K562 (cell line): ENCODE measurements around the gene HNRNPD. TPM values are rescaled to one million over a fixed set of nuclear protein-coding genes. Genes with fewer than 3 reads are reported as not detected.

Experiments
- ATAC-seq: fragments of 200-7000 bp; cut with Tn5 transposase; 3 replicates; pipeline ENCODE4 v1.9.1; 2020; ENCODE audit warnings: moderate library complexity
- BruUV-seq: library from RNA; stranded (reverse); fragments of 400-500 nt; replicated peaks from 2 replicates; lab custom pipeline; 2021; lab: Mats Ljungman, UMichigan
- CTCF ChIA-PET: fragments of 300-600 bp; formaldehyde crosslinking; extraction: SDS; loops from one replicate; lab custom pipeline; 2021; ENCODE audit warnings: low intra/inter-chr PET ratio; lab: Yijun Ruan, JAX
- POLR2A ChIA-PET: fragments of 300-600, 350-650 bp; sonication (Branson Sonifier 250); formaldehyde crosslinking; extraction: SDS; loops from one replicate; lab custom pipeline; 2021; ENCODE audit warnings: antibody characterized with exemption, inconsistent platforms; lab: Yijun Ruan, JAX
- DNase-seq, 4 experiments: peaks; one replicate each; pipeline versions ENCODE4 v3.0.0 to v3.0.0-alpha.2; 2011 to 2018; ENCODE audit warnings: low spot score in 3 of 4, mixed read lengths in 3 of 4; ENCODE audit errors: extremely low read depth in 1 of 4
- FAIRE-seq: peaks from 2 replicates; lab custom pipeline; 2011; peaks lifted over from hg19 to GRCh38; lab: Jason Lieb, UNC
- H2AFZ ChIP-seq: 2 replicates; pipeline ENCODE4 v1.6.0; 2011; ENCODE audit warnings: low read depth, low read length, control low read depth, inconsistent platforms
- H3K27ac ChIP-seq: fragments of 200-600 bp; 3 replicates; pipeline ENCODE4 v1.8.0; 2011; ENCODE audit warnings: low read depth, mild to moderate bottlenecking, control low read depth, inconsistent platforms, low read length, moderate library complexity, mixed read lengths; ENCODE audit errors: extremely low read depth
- H3K27me3 ChIP-seq, 2 experiments: fragments of 300-600 bp in 1 of 2; 2 replicates in 1 of 2; 3 replicates in 1 of 2; pipeline versions ENCODE4 v1.6.0 to v1.8.0; 2011; ENCODE audit warnings: inconsistent platforms in 2 of 2, low read length in 2 of 2, mild to moderate bottlenecking in 1 of 2, mixed read lengths in 1 of 2, moderate library complexity in 1 of 2; ENCODE audit not compliant: control insufficient read depth in 2 of 2, insufficient read depth in 2 of 2
- H3K36me3 ChIP-seq: fragments of 300-600 bp; 3 replicates; pipeline ENCODE4 v1.8.0; 2011; ENCODE audit warnings: mild to moderate bottlenecking, low read length, inconsistent platforms; ENCODE audit not compliant: control insufficient read depth, insufficient read depth
- H3K4me1 ChIP-seq, 2 experiments: fragments of 200-600 bp in 1 of 2; replicated peaks in 1 of 2; 2 replicates in 1 of 2; 3 replicates in 1 of 2; pipeline versions ENCODE4 v1.5.1 to v1.8.0; 2011; ENCODE audit warnings: inconsistent platforms in 2 of 2, low read length in 2 of 2, mild to moderate bottlenecking in 1 of 2, mixed read lengths in 1 of 2, moderate library complexity in 1 of 2; ENCODE audit not compliant: control insufficient read depth in 2 of 2, insufficient read depth in 2 of 2
- H3K4me2 ChIP-seq: 2 replicates; pipeline ENCODE4 v1.6.1; 2011; ENCODE audit warnings: low read length, control low read depth, inconsistent platforms, mixed read lengths; ENCODE audit not compliant: insufficient read depth
- H3K4me3 ChIP-seq: fragments of 200-600 bp; sonication (generic), shearing (Covaris generic); 2 replicates; pipeline ENCODE4 v1.5.1; 2016; ENCODE audit warnings: control low read depth, inconsistent platforms
- H3K79me2 ChIP-seq: fragments of 200-600 bp; 3 replicates; pipeline ENCODE4 v1.8.0; 2011; ENCODE audit warnings: low read length, inconsistent platforms; ENCODE audit not compliant: control insufficient read depth, insufficient read depth
- H3K9ac ChIP-seq, 2 experiments: 2 replicates each; pipeline versions ENCODE4 v1.6.0 to v1.6.1; 2011; ENCODE audit warnings: low read depth in 2 of 2, low read length in 2 of 2, control low read depth in 1 of 2, inconsistent platforms in 1 of 2, mild to moderate bottlenecking in 1 of 2, mixed read lengths in 1 of 2; ENCODE audit not compliant: insufficient read depth in 1 of 2
- H3K9me1 ChIP-seq: one replicate; pipeline ENCODE4 v1.6.0; 2011; ENCODE audit warnings: inconsistent platforms, mild to moderate bottlenecking, low read length, moderate library complexity; ENCODE audit not compliant: control insufficient read depth, insufficient read depth
- H3K9me3 ChIP-seq: replicated peaks from 2 replicates; pipeline ENCODE4 v1.5.1; 2011; ENCODE audit warnings: low read depth, low read length, inconsistent platforms; ENCODE audit not compliant: control insufficient read depth, insufficient read depth
- H4K20me1 ChIP-seq: replicated peaks from 2 replicates; pipeline ENCODE4 v1.6.1; 2011; ENCODE audit warnings: low read length, inconsistent platforms, mixed read lengths; ENCODE audit not compliant: control insufficient read depth, insufficient read depth
- ARID3A ChIP-seq: IDR thresholded peaks from 2 replicates; pipeline ENCODE4 v1.6.1; 2012; ENCODE audit warnings: low read depth, low read length, improper control_type of control experiment, borderline replicate concordance
- ATF3 ChIP-seq, 2 experiments: fragments of 450-650 bp in 1 of 2; sonication (generic) in 1 of 2; formaldehyde crosslinking in 1 of 2; IDR thresholded peaks in 1 of 2; conservative IDR thresholded peaks in 1 of 2; 2 replicates each; pipeline versions ENCODE4 v1.6.1 to v1.8.1; 2016 to 2023; ENCODE audit warnings: mild to moderate bottlenecking in 2 of 2, moderate library complexity in 2 of 2, inconsistent platforms in 1 of 2, missing genetic modification reagents in 1 of 2
- BCL6 ChIP-seq: fragments of 250-450 bp; sonication (Bioruptor Pico); IDR thresholded peaks from 2 replicates; pipeline ENCODE4 v1.4.0; 2020
- HOMEZ ChIP-seq: fragments of 250-450 bp; sonication (Bioruptor Pico); IDR thresholded peaks from 2 replicates; pipeline ENCODE4 v1.4.0; 2020; ENCODE audit warnings: mild to moderate bottlenecking, moderate library complexity
- KLF1 ChIP-seq: fragments of 450-650 bp; IDR thresholded peaks from 2 replicates; pipeline ENCODE4 v1.6.1; 2016; ENCODE audit warnings: missing genetic modification characterization, missing compliant biosample characterization
- MYC ChIP-seq, 2 experiments: fragments of 250-450 bp in 1 of 2; sonication (Bioruptor Pico) in 1 of 2; IDR thresholded peaks; 2 replicates each; pipeline versions ENCODE4 v1.5.1 to v1.6.1; 2012 to 2021; ENCODE audit warnings: low read depth in 2 of 2, borderline replicate concordance in 1 of 2, improper control_type of control experiment in 1 of 2, low read length in 1 of 2, mild to moderate bottlenecking in 1 of 2, moderate library complexity in 1 of 2
- MYNN ChIP-seq, 2 experiments: sonication (generic); formaldehyde crosslinking in 1 of 2; IDR thresholded peaks; 2 replicates each; pipeline versions ENCODE4 v1.5.0 to v1.6.1; 2016 to 2020; ENCODE audit warnings: antibody characterized with exemption in 1 of 2, missing genetic modification reagents in 1 of 2
- NONO ChIP-seq, 2 experiments: fragments of 200-400 bp in 1 of 2; fragments of 450-650 bp in 1 of 2; formaldehyde crosslinking in 1 of 2; IDR thresholded peaks; 2 replicates each; pipeline ENCODE4 v1.6.1; 2017; ENCODE audit warnings: low read depth in 2 of 2, mild to moderate bottlenecking in 2 of 2, moderate library complexity in 2 of 2, low read length in 1 of 2
- NUFIP1 ChIP-seq: fragments of 450-650 bp; IDR thresholded peaks from 2 replicates; pipeline ENCODE4 v1.6.1; 2018; ENCODE audit not compliant: partially characterized antibody
- RBM25 ChIP-seq: fragments of 200-400 bp; formaldehyde crosslinking; IDR thresholded peaks from 2 replicates; pipeline ENCODE4 v1.6.1; 2018; ENCODE audit warnings: low read length, low read depth, moderate library complexity; ENCODE audit not compliant: severe bottlenecking
- TBP ChIP-seq: optimal IDR thresholded peaks from 2 replicates; pipeline ENCODE3; 2011; ENCODE audit warnings: low read depth, low read length, improper control_type of control experiment
- ZNF140 ChIP-seq: fragments of 250-450 bp; sonication (Bioruptor Pico); IDR thresholded peaks from 2 replicates; pipeline ENCODE4 v1.8.0; 2021; ENCODE audit warnings: moderate library complexity, mild to moderate bottlenecking, inconsistent platforms
- ZNF175 ChIP-seq: fragments of 200-800 bp; sonication (Bioruptor generic); IDR thresholded peaks from 2 replicates; pipeline ENCODE4 v1.6.1; 2016; ENCODE audit warnings: low read depth, mild to moderate bottlenecking, missing genetic modification characterization, missing compliant biosample characterization
- ZNF197 ChIP-seq: fragments of 200-800 bp; sonication (Bioruptor generic); IDR thresholded peaks from 2 replicates; pipeline ENCODE4 v1.6.1; 2016; ENCODE audit warnings: low read depth, missing genetic modification characterization, missing compliant biosample characterization
- WGBS: fragments of 100-300 bp; shearing (Covaris generic); methylation state at CpG from one replicate; pipeline ENCODE4 v1.1.6; 2016; ENCODE audit warnings: low coverage, mixed read lengths; ENCODE audit not compliant: insufficient coverage; ENCODE audit errors: missing lambda C conversion rate; 5-methylcytosine and 5-hydroxymethylcytosine counted together
- in situ Hi-C: fragments of 300-500 bp; cut with MboI; formaldehyde crosslinking; loops from 4 replicates; pipeline ENCODE4 v1.15.0; 2018; ENCODE audit warnings: inconsistent platforms, mixed read lengths
- intact Hi-C: fragments of 100-400 bp; cut with micrococcal nuclease; formaldehyde crosslinking; loops from 2 replicates; pipeline ENCODE4 v1.14.2; 2022
- polyA plus RNA-seq, 8 experiments: library from polyadenylated mRNA; depleted of rRNA in 4 of 8; stranded (reverse) in 5 of 8; unstranded in 3 of 8; fragments of >200 nt; fragmentation: Nextera tagmentation in 2 of 8; fragmentation: Illumina TruSeq in 1 of 8; extraction: Ambion mirVana in 2 of 8; extraction: Trizol in 1 of 8; gene quantifications; 2 replicates each; pipeline versions ENCODE4 v1.2.1 to v1.2.3, GENCODE V29; 2011 to 2014; ENCODE audit warnings: inconsistent platforms in 1 of 8, missing spikeins in 1 of 8
- total RNA-seq, 7 experiments: library from RNA; depleted of rRNA in 6 of 7; stranded (reverse); fragments of >200 nt in 6 of 7; fragmentation: Illumina TruSeq in 2 of 7; extraction: Trizol in 2 of 7; gene quantifications; 2 replicates each; pipeline versions ENCODE4 v1.2.1 to v1.2.3, GENCODE V29; 2011 to 2021; ENCODE audit warnings: low replicate concordance in 1 of 7

The HNRNPD gene
- total and polyA plus RNA-seq, 9 of the 15 experiments (the other 6 are each of a cell fraction or from before 2014, with no cell fraction given) = 92.4 to 955 (median 160) TPM

GRCh38 chr4:82382751-82383150, 9.0 kb upstream of the HNRNPD start (continued):
- TF ChIP-seq NONO (IDR thresholded peaks at IDR 0.05; ENCODE audit: low read depth in 2 of 2, low read length in 1 of 2) = no peak

GRCh38 chr4:82381661-82382296, 8.0 kb upstream of the HNRNPD start:
- Histone ChIP-seq H4K20me1 (no peaks in the 10 kb centered on the region), H3K36me3 (no peaks in the 10 kb centered on the region), H3K4me2 (no peak overlapping the region), H3K79me2 (no peaks in the 10 kb centered on the region), H3K27ac (no peak overlapping the region), H3K4me3 (no peak overlapping the region), H2AFZ (no peak overlapping the region), H3K9ac (no peak overlapping the region), H3K9me3 (no peaks in the 10 kb centered on the region), H3K9me1 (no peaks in the 10 kb centered on the region), H3K4me1 (peaks cover 0 to 8% of the 10 kb centered on the region in 2 experiments; a peak in 2 of 5 replicates), H3K27me3 (no peaks in the 10 kb centered on the region)
- intact Hi-C loops (no loop called here), in situ Hi-C loops (no loop called here)
- BruUV-seq = no TSS peak
- POLR2A ChIA-PET = interaction anchor here (0.7 to 1.7 kb wide), 4 partner anchors 8 to 48 kb away, joined by 3 to 8 read pairs (median 3); partner anchors contain the start of gene HNRNPD
- FAIRE-seq (no peak), ATAC-seq (no peak), DNase-seq (no peak)
- CTCF ChIA-PET = no interaction called here
- WGBS = 13% methylated on average over 1 of the region's 2 CpGs
- no peak for TF ChIP-seq BCL6 (CRISPR knock-in tag)
- TF ChIP-seq ARID3A = no peak
- no peak for TF ChIP-seq ZNF140 (CRISPR knock-in tag)
- TF ChIP-seq ATF3 (IDR thresholded peaks at IDR 0.05) = no peak
- no peak for TF ChIP-seq ATF3 (CRISPR knock-in tag; conservative IDR thresholded peaks at IDR 0.05)
- no peak for TF ChIP-seq KLF1 (tag)
- TF ChIP-seq HOMEZ (CRISPR knock-in tag) = no peak
- no peak for TF ChIP-seq NUFIP1
- TF ChIP-seq MYC (IDR thresholded peaks at IDR 0.05; ENCODE audit: low read depth, low read length) = no peak
- no peak for TF ChIP-seq MYC (CRISPR knock-in tag; IDR thresholded peaks at IDR 0.05; ENCODE audit: borderline replicate concordance, low read depth)
- no peak for TF ChIP-seq MYNN (IDR thresholded peaks at IDR 0.05)
- TF ChIP-seq MYNN (CRISPR knock-in tag; IDR thresholded peaks at IDR 0.05) = no peak
- TF ChIP-seq RBM25 = no peak
- no peak for TF ChIP-seq TBP
- TF ChIP-seq ZNF197 (CRISPR knock-in tag) = no peak
- TF ChIP-seq ZNF175 (CRISPR knock-in tag) = no peak
